Measurements from ENCODE around the gene NCAM1. TPM values are rescaled to one million over a fixed set of nuclear protein-coding genes. Genes with fewer than 3 reads are reported as not detected.

NCAM1 gene
- total RNA-seq, 2 donors from 2014 or later: 225 to 229 TPM

DNA sequence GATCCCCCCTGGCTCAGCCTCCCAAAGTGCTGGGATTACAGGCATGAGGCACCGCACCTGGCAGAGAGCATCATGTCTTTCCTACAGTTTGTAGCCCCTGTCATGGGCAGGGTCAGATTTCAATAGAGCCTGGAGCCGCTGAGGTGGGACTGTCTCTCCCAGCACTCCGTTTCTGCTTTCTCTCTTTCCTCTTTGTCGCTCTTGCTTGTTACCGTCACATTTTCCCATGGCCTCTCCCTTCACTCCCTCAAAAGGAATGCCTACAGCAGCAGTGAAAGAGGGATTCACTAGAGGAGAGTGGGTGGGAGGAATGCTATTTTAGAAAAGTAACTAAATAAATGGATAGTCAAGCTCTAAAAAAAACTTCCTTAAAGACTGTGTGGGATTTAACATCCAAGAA lies 216.5 kb downstream of the NCAM1 start:
- H3K9me3 ChIP-seq: no peaks in the 10 kb centered on the region
- TF ChIP-seq CTCF (IDR thresholded peaks at IDR 0.05): no peak

GRCh38 chr11:113178381-113179070 lies 217.3 kb downstream of the NCAM1 start:
- Histone ChIP-seq H3K27me3 (no peaks in the 10 kb centered on the region), H3K4me3 (no peak overlapping the region), H3K9me3 (no peaks in the 10 kb centered on the region), H3K4me1 (peaks cover 0 to 31% of the 10 kb centered on the region in 2 donors), H3K36me3 (no peaks in the 10 kb centered on the region), H3K27ac (no peak overlapping the region)
- TF ChIP-seq CTCF (IDR thresholded peaks at IDR 0.05): no peak
- peak; percentile 50 for DNase-seq (ENCODE audit: low spot score)

More for the DNA sequence above, 216.5 kb downstream of the NCAM1 start:
- Histone ChIP-seq H3K36me3 (no peaks in the 10 kb centered on the region), H3K4me3 (no peak overlapping the region), H3K27me3 (no peaks in the 10 kb centered on the region), H3K27ac (no peak overlapping the region), H3K4me1 (peaks cover 0 to 31% of the 10 kb centered on the region in 2 donors)
- DNase-seq (ENCODE audit: low spot score): peak; percentile 43

DNA sequence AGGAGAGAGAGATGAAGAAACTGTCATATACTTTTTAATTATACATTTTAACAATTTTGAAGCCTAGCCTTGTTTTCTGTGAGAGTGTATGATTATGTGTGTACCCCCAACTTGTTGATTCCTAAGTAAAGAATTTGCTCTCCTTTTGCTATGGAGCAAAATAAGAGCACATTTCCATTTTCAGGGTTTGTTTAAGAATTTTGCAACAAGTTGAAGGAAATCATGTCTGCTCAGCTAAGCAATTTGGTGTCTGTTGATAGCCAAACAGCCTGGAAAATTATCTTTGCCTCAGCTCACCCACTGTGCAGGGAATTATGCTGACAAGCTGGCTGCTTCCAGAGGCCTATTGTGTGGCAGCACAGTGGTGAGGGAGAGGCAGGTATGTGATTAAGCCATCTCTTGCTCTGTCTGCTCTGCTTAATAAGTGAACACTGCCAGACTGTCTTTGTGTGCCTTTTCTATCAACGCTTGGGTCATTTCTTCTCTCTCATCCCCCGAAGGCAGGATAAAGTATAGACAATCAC lies 218.0 kb downstream of the NCAM1 start:
- Histone ChIP-seq H3K36me3 (no peaks in the 10 kb centered on the region), H3K4me1 (peaks cover 0 to 31% of the 10 kb centered on the region in 2 donors), H3K27me3 (no peaks in the 10 kb centered on the region), H3K9me3 (no peaks in the 10 kb centered on the region), H3K27ac (no peak overlapping the region), H3K4me3 (no peak overlapping the region)
- no peak for TF ChIP-seq CTCF (IDR thresholded peaks at IDR 0.05)
- DNase-seq (ENCODE audit: low spot score): peak; percentile 21

GRCh38 chr11:113181094-113181493 lies 219.9 kb downstream of the NCAM1 start:
- DNase-seq (ENCODE audit: low spot score): peak; percentile 21
- TF ChIP-seq CTCF (IDR thresholded peaks at IDR 0.05): no peak
- Histone ChIP-seq H3K9me3 (no peaks in the 10 kb centered on the region), H3K4me1 (peaks cover 0 to 26% of the 10 kb centered on the region in 2 donors), H3K36me3 (no peaks in the 10 kb centered on the region), H3K27ac (no peak overlapping the region), H3K27me3 (no peaks in the 10 kb centered on the region), H3K4me3 (no peak overlapping the region)

GRCh38 chr11:113182288-113182687 lies 221.1 kb downstream of the NCAM1 start:
- Histone ChIP-seq H3K4me1 (peaks cover 0 to 17% of the 10 kb centered on the region in 2 donors), H3K4me3 (no peak overlapping the region), H3K9me3 (no peaks in the 10 kb centered on the region), H3K36me3 (no peaks in the 10 kb centered on the region), H3K27ac (no peak overlapping the region), H3K27me3 (no peaks in the 10 kb centered on the region)
- no peak for TF ChIP-seq CTCF (IDR thresholded peaks at IDR 0.05)
- peak; percentile 9 for DNase-seq (ENCODE audit: low spot score)
